GM10266 (cell line): ENCODE results near the gene CLCNKA.

Experiments
- DNase-seq: peaks from one replicate; pipeline ENCODE4 v3.0.0; 2012; ENCODE audit errors: extremely low spot score
- TF ChIP-seq, protein P1 (sequence below): IDR thresholded peaks from 2 replicates; pipeline ENCODE4 v1.5.1; 2012; ENCODE audit warnings: mild to moderate bottlenecking, low read depth; ENCODE audit not compliant: control insufficient read depth, insufficient read depth; ENCODE audit errors: missing control alignments

CLCNKA gene

GRCh38 chr1:15992187-15992553 lies 29.7 kb upstream of the CLCNKA start:
- TF ChIP-seq, protein P1, sequence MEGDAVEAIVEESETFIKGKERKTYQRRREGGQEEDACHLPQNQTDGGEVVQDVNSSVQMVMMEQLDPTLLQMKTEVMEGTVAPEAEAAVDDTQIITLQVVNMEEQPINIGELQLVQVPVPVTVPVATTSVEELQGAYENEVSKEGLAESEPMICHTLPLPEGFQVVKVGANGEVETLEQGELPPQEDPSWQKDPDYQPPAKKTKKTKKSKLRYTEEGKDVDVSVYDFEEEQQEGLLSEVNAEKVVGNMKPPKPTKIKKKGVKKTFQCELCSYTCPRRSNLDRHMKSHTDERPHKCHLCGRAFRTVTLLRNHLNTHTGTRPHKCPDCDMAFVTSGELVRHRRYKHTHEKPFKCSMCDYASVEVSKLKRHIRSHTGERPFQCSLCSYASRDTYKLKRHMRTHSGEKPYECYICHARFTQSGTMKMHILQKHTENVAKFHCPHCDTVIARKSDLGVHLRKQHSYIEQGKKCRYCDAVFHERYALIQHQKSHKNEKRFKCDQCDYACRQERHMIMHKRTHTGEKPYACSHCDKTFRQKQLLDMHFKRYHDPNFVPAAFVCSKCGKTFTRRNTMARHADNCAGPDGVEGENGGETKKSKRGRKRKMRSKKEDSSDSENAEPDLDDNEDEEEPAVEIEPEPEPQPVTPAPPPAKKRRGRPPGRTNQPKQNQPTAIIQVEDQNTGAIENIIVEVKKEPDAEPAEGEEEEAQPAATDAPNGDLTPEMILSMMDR: no peak

GRCh38 chr1:15992582-15993500 lies 29.0 kb upstream of the CLCNKA start:
- TF ChIP-seq, protein P1: no peak
- no peak for DNase-seq

More at GRCh38 chr1:15992187-15992553, 29.7 kb upstream of the CLCNKA start:
- no peak for DNase-seq

GRCh38 chr1:15993666-15994065 lies 28.2 kb upstream of the CLCNKA start:
- no peak for DNase-seq

GRCh38 chr1:15994081-15994480 lies 27.8 kb upstream of the CLCNKA start:
- DNase-seq: no peak
- TF ChIP-seq, protein P1: no peak

More at GRCh38 chr1:15993666-15994065, 28.2 kb upstream of the CLCNKA start:
- TF ChIP-seq, protein P1: no peak

DNA sequence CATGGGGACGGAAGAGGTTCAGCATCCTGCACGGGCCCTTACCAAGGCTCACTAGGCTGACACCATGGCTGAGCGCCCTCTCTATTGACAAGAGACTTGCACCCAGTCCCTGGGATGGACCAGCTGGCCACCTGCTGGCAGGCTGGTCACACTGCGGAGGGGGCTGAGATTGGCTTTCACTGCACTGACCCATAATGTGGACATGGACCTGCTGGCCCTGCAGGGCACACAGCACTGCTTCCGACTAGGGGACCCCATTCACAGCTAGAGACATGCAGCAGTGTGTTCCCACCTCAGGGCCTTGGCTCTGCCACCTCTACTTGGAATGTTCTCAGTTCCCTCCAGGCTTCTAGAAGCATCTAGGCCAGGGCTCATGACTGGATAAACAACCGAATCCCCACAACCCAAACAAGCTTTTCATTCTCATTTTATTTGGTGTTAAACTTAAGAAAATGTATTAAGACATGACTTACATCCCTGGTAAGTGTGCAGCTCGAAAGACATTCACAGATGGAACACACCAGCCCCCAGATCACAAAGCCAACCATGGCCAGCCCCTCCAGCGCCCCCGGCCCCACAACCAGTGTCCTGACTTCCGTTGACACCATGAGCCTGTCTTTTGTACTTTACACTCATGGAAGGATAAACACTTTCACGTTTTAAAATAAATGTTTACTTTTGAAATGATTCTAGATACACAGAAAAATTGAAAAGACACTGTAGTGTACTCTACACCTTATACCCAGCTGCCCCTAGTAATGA lies 27.1 kb upstream of the CLCNKA start:
- DNase-seq: peak; percentile 68
- TF ChIP-seq, protein P1: peak; percentile 91

GRCh38 chr1:15997076-15997585 lies 24.7 kb upstream of the CLCNKA start:
- TF ChIP-seq, protein P1: no peak
- no peak for DNase-seq

DNA sequence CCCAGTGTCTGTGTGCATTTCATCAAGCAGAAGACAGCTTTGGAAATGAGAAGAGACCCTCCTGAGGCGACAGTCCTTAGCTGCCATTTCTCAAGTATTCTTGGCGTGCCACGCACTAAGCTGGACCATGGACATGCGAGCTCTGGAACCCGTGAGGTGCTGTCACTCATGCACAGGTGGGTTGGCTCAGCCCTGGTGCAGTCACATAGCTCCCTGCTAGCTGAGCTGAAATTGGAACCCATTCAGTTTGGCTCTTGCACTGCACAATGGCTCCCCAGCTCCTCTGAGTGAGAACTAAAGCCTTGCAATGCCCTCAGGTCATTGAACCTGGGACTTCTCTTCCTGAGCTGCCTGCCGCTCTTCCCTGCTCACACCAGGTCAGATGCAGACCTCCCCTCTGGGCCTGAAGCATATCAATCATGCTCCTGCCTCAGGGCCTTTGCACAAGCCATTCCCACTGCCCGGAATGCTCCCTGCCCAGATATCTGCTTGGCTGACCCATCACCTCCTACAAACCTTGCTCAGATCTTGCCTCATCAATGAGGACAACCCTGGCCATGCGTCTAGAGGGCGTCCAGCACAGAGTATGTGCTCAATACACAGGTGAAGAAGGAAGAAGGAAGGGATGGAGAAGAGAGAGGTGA lies 24.1 kb upstream of the CLCNKA start:
- no peak for DNase-seq
- TF ChIP-seq, protein P1: no peak
